GM18517 (cell line): Measurements from ENCODE around the gene NR4A2.
A peak's percentile ranks its signal among the peaks of the same experiment; 100 is the strongest.

ENCODE experiments used
- ATAC-seq: cut with Tn5 transposase; IDR thresholded peaks from one replicate; pipeline ENCODE4 v1.9.1; 2021; ENCODE audit warnings: mild to moderate bottlenecking, moderate library complexity; ENCODE audit not compliant: unreplicated experiment

The NR4A2 gene

GRCh38 chr2:156340804-156341451 lies 8.4 kb upstream of the NR4A2 start:
- ATAC-seq, result peak; percentile 21

DNA sequence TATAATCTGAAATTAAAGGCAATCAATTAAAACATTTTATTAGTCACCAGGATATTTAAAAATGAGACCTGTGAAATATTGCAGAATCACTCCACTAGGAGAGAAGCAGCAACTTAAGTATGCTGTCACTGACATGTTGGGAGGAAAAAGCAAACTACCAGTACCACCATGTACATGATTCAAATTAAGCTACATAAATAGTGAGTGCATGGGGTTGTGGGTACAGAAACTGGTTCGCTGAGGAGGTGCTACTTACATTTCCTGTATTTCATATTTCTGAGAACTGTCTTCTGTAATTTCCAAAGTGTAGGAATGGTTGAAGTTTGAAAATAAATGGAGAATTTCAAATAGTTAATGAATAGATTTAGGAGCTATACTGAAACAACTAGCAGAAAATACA lies 7.9 kb upstream of the NR4A2 start:
- no peak for ATAC-seq

GRCh38 chr2:156339865-156340264 lies 7.3 kb upstream of the NR4A2 start:
- no peak for ATAC-seq

GRCh38 chr2:156339110-156339847 lies 6.8 kb upstream of the NR4A2 start:
- ATAC-seq, result no peak

- no peak for ATAC-seq
Observed at GRCh38 chr2:156338578-156338977, 6.1 kb upstream of the NR4A2 start.

DNA sequence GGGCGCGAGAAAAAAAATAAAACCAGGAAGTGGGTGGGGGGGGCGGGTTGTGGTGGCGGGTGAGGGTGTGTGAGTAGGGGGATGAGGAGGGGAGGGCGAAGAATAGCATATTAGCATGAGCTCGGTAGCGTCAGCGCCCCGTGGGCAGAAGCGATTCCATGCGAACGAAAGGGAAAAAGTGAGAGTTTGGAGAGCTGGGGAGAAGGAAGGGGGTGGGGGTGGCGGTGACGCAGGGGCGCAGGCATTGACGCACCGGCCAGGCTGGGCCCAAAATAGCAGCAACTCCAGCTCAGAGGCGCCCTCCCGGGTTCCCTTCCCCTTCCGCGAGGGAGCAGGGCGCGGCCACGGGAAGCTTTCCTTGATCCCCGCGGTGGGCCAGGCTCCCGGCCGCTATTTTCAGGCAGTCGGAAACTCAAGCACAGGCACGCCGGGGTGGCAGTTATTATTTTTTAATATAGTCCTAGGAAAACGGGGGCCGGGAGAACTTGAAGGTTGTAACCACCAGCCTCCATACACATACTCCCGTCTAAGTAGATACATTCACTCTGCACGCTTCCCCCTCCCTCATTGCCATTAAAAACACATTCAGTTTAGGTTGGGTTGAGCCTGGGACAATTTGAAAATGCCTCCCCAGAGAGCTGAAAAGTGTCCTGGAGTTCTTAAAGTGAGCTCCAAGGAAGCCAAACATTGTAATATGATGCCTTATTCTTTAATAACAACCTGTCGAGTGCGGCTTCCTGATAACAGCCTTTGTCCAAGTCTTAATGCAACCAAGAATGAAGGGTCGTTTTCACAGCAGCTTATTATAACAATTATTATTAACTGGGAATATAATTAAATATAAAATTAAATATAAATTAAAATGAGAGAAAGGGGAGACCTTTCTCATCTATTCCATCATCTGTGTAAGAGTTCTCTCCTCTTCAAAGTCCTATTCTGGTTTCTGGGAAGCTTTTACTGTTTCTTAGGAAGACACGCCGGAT lies 2.3 kb upstream of the NR4A2 start:
- no peak for ATAC-seq

DNA sequence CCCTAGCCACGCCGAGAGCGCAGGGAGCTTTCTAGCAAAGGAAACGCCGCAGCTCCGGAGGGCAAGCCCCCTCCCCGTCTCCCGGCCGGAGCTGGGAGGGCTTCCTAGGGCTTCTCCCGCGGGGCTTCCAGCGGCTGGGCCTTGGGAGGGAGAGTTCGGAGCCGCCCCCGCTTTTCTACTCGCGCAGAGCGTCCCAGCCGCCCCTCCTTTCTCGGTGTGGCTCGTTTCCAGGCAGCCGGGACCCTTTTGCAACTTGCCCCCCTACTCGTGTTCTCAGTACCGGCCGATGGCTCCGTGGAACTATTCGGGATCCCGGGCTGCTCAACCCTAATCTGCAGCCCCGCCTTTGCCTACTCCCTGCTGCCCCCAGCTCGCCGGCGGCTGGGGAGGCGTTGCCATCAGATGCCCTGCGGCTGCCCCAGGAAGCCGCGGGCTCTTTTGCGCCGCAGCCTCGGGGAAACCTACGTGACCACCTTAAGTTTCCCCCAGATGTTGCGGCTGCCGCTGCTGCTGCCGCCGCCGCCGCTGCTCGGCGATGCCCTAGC lies 1.5 kb upstream of the NR4A2 start:
- ATAC-seq, result peak; percentile 33

DNA sequence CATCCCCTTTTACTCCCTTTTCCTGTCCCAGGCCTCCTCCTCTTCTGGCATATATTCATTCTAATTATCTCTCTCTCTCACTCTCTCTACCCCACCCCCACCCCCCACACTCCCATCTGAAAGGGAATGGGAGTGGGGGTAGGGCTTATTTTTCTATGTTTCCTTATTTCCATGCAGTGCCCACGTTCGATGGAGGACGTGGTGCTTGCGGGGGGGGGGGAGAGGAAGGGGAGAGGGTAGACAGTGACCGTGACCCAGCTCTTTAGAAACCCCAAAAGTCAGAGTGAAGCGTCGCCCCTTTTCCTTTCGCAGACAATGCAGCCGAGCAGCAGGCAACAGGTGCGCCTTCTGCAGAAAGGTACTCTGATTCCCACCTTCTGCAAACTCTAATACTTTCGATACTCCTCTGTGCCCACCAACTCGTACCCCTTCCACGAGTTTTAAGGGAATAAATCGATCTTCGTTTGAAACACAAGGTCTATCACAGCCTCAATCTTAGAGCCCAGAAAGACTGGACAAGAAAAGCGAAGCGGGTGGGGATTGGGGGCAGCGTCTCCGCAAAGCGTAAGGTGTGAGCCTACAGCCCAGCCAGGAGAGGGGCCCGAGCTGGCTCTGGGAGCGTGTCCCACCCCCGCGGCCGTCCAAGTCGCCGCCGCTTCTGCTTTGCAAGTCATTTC lies 891 bp upstream of the NR4A2 start:
- ATAC-seq, result peak; percentile 4

- ATAC-seq, result peak; percentile 8
Observed at GRCh38 chr2:156332284-156332533, 312 bp downstream of the NR4A2 start.

DNA sequence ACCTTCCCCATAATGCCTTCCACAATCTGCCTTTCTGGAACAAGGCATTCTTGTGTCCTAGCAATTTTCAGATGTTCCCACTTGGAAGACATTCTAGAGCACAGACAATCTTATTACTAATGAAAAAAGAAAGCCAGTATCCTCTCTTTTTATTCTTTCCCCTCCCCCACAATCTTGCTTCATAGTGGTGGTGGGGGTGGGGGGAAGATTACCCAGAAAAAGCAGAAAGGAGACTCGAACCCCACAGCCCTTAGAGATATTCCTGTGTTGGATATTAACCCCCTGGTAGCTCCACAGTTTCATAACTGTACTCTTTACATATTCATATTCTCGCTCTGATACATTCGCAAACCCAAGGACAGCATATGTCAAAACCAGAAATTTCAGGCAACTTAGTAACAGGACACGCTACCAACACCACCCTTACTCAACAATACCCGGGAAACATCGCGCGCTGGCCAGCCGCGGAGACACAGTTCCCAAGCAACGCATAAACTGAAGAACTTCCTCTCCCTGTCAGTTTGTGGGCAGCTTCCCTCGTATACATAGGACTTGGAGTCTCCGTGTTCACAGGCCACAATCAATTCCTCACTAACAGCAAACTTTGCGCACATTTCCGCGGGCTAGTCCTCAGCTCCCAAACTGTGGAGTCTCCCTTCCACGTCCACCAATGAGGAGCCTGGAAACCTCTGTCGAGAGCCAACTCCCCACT lies 793 bp downstream of the NR4A2 start:
- ATAC-seq, result no peak

DNA sequence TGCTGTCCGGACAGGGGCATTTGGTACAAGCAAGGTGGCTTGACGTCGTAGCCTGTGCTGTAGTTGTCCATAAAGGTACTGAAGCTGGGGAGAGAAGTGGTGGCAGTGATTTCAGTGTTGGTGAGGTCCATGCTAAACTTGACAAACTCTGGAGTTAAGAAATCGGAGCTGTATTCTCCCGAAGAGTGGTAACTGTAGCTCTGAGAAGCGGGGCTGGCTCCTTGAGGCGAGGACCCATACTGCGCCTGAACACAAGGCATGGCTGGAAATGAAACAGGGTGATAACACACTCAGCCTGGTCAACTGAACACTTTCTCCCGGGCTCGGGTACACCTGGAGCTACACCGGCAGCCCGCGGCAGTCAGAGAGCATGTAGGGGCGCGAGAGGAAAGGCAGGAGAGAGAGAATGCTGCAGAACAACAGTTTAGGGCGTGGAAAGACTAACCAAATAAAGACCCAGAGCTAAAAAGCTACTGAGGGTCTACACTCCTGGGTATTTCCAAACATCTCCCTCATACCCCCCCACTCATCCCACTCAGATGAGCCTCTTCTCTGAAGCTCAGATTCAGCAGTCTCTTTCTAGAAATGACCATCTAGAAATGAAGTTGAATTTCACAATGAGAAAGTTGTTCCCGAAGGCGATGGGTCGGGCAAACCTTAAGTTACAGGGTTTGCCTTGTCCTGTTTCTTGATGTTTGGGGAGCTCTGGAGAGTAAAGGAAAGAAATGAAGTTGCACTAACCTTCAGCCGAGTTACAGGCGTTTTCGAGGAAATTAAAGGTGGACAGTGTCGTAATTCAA lies 2.4 kb downstream of the NR4A2 start:
- ATAC-seq, result no peak

DNA sequence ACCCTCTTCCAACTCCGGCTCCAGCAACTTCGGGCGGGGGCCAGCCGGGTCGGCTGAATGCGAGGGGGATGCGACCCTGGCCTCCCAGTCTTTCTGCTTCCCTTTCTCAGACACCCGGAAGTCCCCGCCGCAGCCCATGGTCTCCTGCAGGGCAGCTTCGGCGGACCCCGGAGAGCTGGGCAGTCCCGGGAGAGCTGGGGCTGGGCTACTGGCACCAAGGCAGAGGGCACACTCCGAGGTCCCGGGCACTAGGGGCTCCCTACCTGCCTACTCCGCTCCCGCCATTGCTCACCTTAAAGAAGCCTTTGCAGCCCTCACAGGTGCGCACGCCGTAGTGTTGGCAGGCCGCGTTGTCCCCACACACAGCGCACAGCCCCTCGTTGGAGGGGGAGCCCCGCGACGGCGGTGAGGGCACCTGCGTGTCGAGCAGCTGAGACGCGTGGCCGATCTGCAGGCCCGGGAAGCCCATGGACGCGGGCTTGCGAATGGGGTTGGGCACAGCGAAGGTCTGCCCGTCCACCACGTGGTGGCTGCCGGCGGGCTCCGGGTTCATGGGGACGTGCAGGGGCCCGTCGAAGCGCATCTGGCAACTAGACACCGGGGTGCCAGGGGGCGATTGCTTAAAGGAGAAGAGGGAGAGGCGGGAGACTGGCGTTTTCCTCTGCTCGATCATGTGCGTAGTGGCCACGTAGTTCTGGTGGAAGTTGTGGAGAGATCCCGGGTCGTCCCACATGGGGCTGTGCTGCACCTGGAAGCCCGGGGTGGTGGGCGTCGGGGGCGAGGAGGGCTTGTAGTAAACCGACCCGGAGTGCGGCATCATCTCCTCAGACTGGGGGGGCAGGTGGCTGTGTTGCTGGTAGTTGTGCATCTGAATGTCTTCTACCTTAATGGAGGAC lies 3.2 kb downstream of the NR4A2 start:
- ATAC-seq, result no peak

- ATAC-seq, result no peak
Observed at GRCh38 chr2:156327835-156328695, 4.5 kb downstream of the NR4A2 start.

- ATAC-seq, result no peak
Observed at GRCh38 chr2:156326526-156327095, 5.9 kb downstream of the NR4A2 start.

DNA sequence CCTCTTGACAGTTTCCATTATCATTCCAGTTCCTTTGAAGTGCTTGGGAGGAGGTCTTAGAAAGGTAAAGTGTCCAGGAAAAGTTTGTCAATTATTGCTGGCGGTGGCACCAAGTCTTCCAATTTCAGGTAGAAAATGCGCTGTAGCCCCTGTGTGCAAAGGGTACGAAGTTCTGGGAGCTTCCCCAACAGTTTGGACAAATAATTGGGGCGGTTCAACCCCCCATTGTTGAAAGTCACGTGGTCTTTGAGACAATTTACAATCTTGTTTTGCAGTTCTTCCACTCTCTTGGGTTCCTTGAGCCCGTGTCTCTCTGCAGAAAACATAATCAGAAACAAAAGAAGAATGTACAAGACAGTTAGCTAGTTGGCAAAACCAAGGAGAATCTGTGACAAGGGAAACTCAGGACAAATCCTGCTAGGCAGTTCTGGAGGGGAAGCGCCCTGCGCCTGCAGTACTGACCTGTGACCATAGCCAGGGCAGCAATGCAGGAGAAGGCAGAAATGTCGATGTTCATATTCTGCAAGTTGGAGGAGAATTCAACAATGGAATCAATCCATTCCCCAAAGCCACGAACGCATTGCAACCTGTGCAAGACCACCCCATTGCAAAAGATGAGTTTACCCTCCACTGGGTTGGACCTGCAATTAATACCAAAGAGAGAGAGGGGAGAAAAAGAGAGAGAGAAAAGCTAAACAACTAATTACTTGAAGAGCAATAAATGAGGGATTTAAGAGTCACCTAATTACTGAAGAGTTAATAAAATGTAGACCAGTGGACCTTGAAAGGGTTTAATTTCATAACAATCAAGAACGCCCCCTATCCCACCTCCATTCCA lies 6.6 kb downstream of the NR4A2 start:
- ATAC-seq, result no peak

GRCh38 chr2:156323754-156324153 lies 8.8 kb downstream of the NR4A2 start:
- no peak for ATAC-seq
